Measurements from ENCODE around the gene PHRF1. TPM values are rescaled to one million over a fixed set of nuclear protein-coding genes. Genes with fewer than 3 reads are reported as not detected.

The PHRF1 gene
- total and polyA plus RNA-seq, 2 experiments from 2014 or later = 25.6 to 26.9 TPM

DNA sequence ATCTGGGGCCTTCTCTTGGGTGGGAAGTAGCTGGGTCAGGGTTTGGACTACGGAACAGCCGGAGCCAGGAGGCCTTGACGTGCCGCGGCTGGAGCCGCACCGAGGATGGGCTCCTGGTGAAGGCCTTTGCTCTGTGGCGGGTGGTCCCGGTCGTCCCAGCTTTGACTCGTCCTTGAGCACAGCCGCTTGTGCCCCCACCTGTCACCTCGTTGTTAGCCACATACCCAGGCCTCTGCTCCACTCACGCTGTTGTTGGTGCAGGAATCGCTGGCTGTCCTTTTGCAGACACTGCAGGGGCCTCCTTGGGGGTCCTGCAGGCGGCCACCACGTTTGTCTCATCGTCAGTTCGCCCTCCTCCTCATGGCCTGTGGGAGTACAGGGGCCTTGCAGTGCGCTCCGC, 17.1 kb downstream of the PHRF1 start:
- TF ChIP-seq EZH2 (IDR thresholded peaks at IDR 0.05; ENCODE audit: borderline replicate concordance) (no peak), EZH2phosphoT487 (IDR thresholded peaks at IDR 0.05; ENCODE audit: low read depth, severe bottlenecking, unreplicated experiment) (no peak)
- TF ChIP-seq, protein P1, sequence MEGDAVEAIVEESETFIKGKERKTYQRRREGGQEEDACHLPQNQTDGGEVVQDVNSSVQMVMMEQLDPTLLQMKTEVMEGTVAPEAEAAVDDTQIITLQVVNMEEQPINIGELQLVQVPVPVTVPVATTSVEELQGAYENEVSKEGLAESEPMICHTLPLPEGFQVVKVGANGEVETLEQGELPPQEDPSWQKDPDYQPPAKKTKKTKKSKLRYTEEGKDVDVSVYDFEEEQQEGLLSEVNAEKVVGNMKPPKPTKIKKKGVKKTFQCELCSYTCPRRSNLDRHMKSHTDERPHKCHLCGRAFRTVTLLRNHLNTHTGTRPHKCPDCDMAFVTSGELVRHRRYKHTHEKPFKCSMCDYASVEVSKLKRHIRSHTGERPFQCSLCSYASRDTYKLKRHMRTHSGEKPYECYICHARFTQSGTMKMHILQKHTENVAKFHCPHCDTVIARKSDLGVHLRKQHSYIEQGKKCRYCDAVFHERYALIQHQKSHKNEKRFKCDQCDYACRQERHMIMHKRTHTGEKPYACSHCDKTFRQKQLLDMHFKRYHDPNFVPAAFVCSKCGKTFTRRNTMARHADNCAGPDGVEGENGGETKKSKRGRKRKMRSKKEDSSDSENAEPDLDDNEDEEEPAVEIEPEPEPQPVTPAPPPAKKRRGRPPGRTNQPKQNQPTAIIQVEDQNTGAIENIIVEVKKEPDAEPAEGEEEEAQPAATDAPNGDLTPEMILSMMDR (IDR thresholded peaks at IDR 0.05; ENCODE audit: poor library complexity) = no peak
- WGBS (ENCODE audit: low lambda C conversion rate, missing lambda C conversion rate) = 95% methylated on average over 21 of the region's 21 CpGs
- H3K9me2 ChIP-seq (replicated peaks; ENCODE audit: insufficient read depth) = no peaks in the 10 kb centered on the region
- H3K36me3 ChIP-seq (replicated peaks; ENCODE audit: insufficient read depth, low read depth) = no peaks in the 10 kb centered on the region
- H3K4me2 ChIP-seq = no peak overlapping the region
- H3K9me3 ChIP-seq (ENCODE audit: low read depth) = no peaks in the 10 kb centered on the region
- H2AFZ ChIP-seq = no peak overlapping the region
- peaks cover 18% of the 10 kb centered on the region for H4K20me1 ChIP-seq (ENCODE audit: insufficient read depth, poor library complexity, severe bottlenecking)
- peaks cover 6% of the 10 kb centered on the region for H3K4me1 ChIP-seq (ENCODE audit: insufficient read depth)
- no peaks in the 10 kb centered on the region for H3K27me3 ChIP-seq
- no peak overlapping the region for H3K4me3 ChIP-seq
- H3K79me2 ChIP-seq = peaks cover 56% of the 10 kb centered on the region
- no peak overlapping the region for H3K27ac ChIP-seq
- DNase-seq (ENCODE audit: low spot score) = no peak

DNA sequence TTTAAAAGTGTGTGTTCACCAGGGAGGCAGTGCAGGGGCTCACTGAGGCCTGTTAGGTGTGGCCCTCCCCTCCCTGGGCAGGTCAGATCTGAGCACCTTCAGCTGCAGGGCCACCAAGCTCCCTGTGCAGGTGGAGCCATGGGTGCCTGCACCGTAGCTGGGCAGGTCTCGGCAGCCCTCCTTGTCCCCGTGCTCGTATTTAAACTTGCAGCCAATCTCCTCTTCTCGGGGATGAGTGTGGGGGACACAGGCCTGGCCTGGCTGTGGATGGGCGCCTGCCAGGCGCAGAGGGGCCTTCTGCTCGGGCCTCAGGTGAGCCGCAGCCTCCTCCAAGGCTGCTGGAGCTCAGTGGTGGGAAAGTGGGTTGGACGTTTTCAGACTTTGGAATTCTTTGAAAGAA, 19.1 kb downstream of the PHRF1 start:
- WGBS (ENCODE audit: low lambda C conversion rate, missing lambda C conversion rate) = 96% methylated on average over 10 of the region's 10 CpGs
- Histone ChIP-seq H3K9me2 (replicated peaks; ENCODE audit: insufficient read depth) (no peaks in the 10 kb centered on the region), H3K9me3 (ENCODE audit: low read depth) (no peaks in the 10 kb centered on the region), H3K36me3 (replicated peaks; ENCODE audit: insufficient read depth, low read depth) (no peaks in the 10 kb centered on the region), H3K79me2 (peaks cover 40% of the 10 kb centered on the region), H2AFZ (no peak overlapping the region), H3K27me3 (no peaks in the 10 kb centered on the region), H3K4me3 (no peak overlapping the region), H3K4me1 (ENCODE audit: insufficient read depth) (no peaks in the 10 kb centered on the region), H3K4me2 (no peak overlapping the region), H4K20me1 (ENCODE audit: insufficient read depth, poor library complexity, severe bottlenecking) (peaks cover 8% of the 10 kb centered on the region), H3K27ac (no peak overlapping the region)
- no peak for DNase-seq (ENCODE audit: low spot score)
- no peak for TF ChIP-seq EZH2 (IDR thresholded peaks at IDR 0.05; ENCODE audit: borderline replicate concordance)
- TF ChIP-seq EZH2phosphoT487 (IDR thresholded peaks at IDR 0.05; ENCODE audit: low read depth, severe bottlenecking, unreplicated experiment) = no peak
- TF ChIP-seq, protein P1 (IDR thresholded peaks at IDR 0.05; ENCODE audit: poor library complexity) = no peak

DNA sequence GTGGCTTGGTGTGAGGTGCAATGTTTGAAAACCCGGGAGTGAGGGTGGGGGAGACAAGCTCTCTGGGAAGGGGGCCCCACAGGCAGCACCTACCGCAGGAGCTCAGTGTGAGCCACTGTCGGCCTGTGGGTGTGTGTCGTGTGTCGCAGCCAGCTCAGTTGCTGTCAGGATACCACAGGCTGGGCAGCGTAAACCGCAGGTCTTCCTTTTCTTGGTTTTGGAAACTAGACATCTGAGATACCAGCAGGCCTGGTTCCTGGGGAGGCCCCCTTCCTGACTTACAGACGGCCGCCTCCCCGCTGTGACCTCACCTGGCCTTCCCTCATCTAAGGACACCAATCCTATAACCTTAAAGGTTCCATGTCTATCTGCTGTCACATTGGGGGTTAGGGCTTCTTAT, 20.1 kb downstream of the PHRF1 start:
- H3K27me3 ChIP-seq = no peaks in the 10 kb centered on the region
- H3K36me3 ChIP-seq (replicated peaks; ENCODE audit: insufficient read depth, low read depth) = no peaks in the 10 kb centered on the region
- H2AFZ ChIP-seq = no peak overlapping the region
- H3K27ac ChIP-seq = no peak overlapping the region
- 95% methylated on average over 10 of the region's 10 CpGs for WGBS (ENCODE audit: low lambda C conversion rate, missing lambda C conversion rate)
- no peaks in the 10 kb centered on the region for H3K9me2 ChIP-seq (replicated peaks; ENCODE audit: insufficient read depth)
- H3K4me3 ChIP-seq = no peak overlapping the region
- H3K9me3 ChIP-seq (ENCODE audit: low read depth) = no peaks in the 10 kb centered on the region
- peaks cover 6% of the 10 kb centered on the region for H4K20me1 ChIP-seq (ENCODE audit: insufficient read depth, poor library complexity, severe bottlenecking)
- peaks cover 30% of the 10 kb centered on the region for H3K79me2 ChIP-seq
- no peak for DNase-seq (ENCODE audit: low spot score)
- H3K4me2 ChIP-seq = no peak overlapping the region
- no peaks in the 10 kb centered on the region for H3K4me1 ChIP-seq (ENCODE audit: insufficient read depth)
- TF ChIP-seq EZH2 (IDR thresholded peaks at IDR 0.05; ENCODE audit: borderline replicate concordance) = no peak
- no peak for TF ChIP-seq EZH2phosphoT487 (IDR thresholded peaks at IDR 0.05; ENCODE audit: low read depth, severe bottlenecking, unreplicated experiment)
- TF ChIP-seq, protein P1 (IDR thresholded peaks at IDR 0.05; ENCODE audit: poor library complexity) = no peak

Measured in hepatocyte (in vitro differentiated cells).